ENCODE data around the gene MAML2.

The MAML2 gene

GRCh38 chr11:95933594-95933993, 409.4 kb downstream of the MAML2 start:
- no peak for TF ChIP-seq CTCF (IDR thresholded peaks at IDR 0.05)
- H3K4me3 ChIP-seq = no peak overlapping the region
- no peak overlapping the region for H3K27ac ChIP-seq
- no peak for DNase-seq (ENCODE audit: low spot score)

GRCh38 chr11:95931916-95932315, 411.1 kb downstream of the MAML2 start:
- no peak for TF ChIP-seq CTCF (IDR thresholded peaks at IDR 0.05)
- Histone ChIP-seq H3K27ac (no peak overlapping the region), H3K4me3 (no peak overlapping the region)
- no peak for DNase-seq (ENCODE audit: low spot score)

- Histone ChIP-seq H3K4me3 (no peak overlapping the region), H3K27ac (no peak overlapping the region)
- TF ChIP-seq CTCF (IDR thresholded peaks at IDR 0.05) = no peak
- DNase-seq (ENCODE audit: low spot score) = no peak
Measured at GRCh38 chr11:95930948-95931347, 412.0 kb downstream of the MAML2 start.

- Histone ChIP-seq H3K4me3 (no peak overlapping the region), H3K27ac (no peak overlapping the region)
- no peak for DNase-seq (ENCODE audit: low spot score)
- TF ChIP-seq CTCF (IDR thresholded peaks at IDR 0.05) = no peak
Measured at GRCh38 chr11:95926726-95927125, 416.3 kb downstream of the MAML2 start.

All from coronary artery (tissue), 2 donors.